GM03348 (cell line): ENCODE results near the gene MED15.
A peak's percentile ranks its signal among the peaks of the same experiment; 100 is the strongest.
"Not testable (repeated sequence)": the region's sequence is repeated elsewhere in the genome, so short reads cannot be mapped to it uniquely, and the experiment has no call there.

Experiments
- DNase-seq: peaks from one replicate; pipeline ENCODE4 v3.0.0; 2012; ENCODE audit warnings: low spot score

Gene MED15

GRCh38 chr22:20507253-20508066 lies at the start of gene MED15:
Gene MED15 (plus strand): TSS chr22:20507610. CDS start chr22:20507679, 69 bp downstream.
- DNase-seq = peak; percentile 91

DNA sequence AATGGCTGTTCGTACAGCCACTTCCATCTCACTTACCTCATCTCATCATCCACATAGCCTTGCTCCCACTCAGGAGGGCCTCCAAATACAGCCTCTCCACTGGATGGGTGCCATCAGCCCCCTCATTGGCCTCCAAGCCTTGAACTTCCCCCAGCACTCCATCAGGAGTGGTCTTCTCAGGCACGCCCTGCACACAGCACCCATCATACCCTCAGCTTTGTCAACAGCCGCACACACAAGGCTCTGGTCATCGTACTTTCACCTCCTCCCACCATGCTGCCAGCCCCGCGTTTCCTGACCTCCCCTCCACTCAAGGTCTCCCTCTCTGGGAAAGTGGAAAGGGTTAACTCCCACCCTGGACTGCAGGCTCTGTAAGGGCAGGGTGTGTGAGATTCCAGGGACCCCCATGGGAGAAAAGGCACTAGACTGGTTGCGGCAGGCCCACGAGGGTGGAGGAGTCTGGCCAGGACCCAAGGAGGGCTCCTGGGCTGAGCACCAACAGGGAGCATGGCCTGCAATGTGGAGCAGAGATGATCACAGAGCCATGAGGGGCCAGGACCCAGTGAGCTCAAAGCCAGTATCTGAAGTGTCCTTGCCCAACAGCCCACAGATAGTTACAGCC lies 48.8 kb upstream of the MED15 start:
- no peak for DNase-seq

- DNase-seq = no peak
Measured at GRCh38 chr22:20459152-20459542, 48.3 kb upstream of the MED15 start.

DNA sequence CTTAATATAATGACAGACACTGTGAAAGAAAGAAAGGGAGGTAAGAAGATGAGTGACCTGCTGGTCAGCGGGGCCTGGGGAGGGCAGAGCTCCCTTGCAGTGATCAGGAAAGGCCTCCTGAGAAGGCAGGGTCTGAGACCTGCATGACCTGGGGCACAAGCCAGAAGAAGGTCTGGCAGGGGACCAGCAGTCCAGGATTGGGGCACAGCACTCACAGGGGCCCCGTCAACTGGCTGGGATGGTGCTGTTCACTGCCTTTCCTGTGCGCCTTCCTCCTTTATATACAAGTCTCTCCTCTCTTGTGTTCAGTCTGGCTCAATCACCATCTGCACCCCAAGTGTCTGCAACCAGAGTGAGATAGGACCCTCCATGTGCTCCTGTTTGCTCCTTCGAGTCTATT lies 47.5 kb upstream of the MED15 start:
- no peak for DNase-seq

DNA sequence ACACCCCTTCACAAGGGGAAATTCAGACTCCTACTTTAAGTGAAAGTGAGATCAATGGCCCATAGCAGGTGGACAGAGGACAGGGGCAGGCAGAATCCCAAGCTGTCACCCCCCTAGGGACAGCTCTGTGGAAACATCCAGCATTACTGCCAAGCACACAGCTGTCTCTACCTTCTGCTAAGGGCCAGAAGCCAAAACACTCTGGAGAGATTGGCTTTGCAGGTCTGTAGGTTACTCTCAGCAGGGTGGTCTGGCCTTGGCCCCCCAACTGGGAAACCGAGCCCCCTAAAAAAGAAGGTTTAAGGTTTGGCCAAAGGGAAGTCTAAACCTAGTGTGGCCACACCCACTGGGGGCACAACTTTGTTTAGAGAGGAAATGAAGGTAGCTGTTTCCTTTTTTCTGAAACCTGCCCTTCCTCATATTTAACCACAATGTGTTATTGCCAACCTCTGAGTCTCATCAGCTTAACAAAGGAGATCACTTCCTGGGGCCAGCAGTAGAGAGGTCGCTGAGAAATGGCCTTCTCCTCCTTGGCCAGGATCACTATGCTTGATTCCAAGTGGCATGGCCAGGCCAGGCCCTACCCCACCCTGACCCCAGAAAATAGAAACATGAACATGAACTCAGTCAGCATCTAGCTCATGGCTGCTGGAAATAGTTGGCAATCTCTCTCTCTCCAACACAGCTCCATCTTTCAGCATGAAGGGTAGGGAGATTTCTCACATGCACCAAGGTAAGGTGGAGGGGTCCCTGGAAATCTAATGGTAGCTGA lies 43.9 kb upstream of the MED15 start:
- no peak for DNase-seq

DNA sequence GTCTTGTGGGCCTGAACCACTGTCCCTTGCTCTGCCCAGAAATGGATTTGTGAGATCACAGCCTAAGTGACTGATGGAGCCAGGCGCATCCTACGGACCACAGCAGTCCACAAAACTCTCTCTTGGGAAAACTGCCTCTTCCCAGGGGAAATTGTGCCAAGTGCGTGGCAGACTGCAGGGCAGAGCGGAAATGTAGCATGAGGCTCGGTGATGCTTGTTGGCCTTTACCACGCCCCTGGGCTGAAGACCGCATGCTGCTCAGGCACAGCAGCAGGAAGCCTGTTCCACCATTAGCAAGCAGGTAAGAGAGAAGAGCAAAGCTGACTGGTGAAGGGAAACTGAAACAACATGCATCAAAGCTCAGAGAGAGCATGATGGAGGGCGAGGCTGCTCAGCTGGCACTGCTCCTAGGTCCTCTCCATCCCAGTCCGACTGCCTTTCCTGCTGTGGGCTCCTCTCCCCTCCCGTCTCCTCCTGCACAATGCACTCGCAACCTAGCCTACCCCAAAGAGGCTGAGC lies 43.3 kb upstream of the MED15 start:
- DNase-seq = no peak

- no peak for DNase-seq
Measured at GRCh38 chr22:20464912-20465758, 42.3 kb upstream of the MED15 start.

GRCh38 chr22:20465759-20466077 lies 41.7 kb upstream of the MED15 start:
- no peak for DNase-seq

DNA sequence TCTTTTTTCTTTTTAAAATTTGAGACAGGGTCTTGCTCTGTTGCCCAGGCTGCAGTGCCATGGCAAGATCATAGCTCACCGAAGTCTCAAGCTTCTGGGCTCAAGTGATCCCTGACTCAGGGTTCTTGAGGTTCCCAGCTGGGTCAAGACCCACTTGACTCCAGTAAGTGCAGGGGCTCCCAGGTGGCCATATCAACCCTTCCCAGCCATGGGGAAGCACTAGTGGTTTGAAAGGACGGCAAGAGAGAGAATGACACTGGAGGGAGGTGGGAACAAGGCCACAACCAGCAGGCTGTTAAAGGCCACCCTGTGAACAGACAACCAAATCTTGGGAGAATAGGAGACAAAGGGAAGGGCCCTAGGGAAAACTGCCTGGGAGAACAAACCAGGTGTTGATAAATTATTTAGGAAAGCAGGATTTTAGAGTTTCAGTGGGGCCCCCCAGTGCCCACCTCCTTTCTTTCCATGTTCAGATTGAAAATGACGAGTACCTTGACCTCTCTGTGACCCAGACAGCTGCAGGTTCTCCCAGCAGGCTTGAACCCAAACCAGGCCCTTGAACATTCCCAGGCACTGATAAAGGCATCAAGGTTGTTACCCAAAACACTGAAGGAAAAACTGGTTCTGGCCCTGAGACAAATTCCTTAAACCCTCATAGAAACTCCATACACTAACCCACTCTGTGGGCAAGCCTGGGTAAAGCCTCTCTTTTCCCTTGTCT lies 40.6 kb upstream of the MED15 start:
- DNase-seq = no peak

DNA sequence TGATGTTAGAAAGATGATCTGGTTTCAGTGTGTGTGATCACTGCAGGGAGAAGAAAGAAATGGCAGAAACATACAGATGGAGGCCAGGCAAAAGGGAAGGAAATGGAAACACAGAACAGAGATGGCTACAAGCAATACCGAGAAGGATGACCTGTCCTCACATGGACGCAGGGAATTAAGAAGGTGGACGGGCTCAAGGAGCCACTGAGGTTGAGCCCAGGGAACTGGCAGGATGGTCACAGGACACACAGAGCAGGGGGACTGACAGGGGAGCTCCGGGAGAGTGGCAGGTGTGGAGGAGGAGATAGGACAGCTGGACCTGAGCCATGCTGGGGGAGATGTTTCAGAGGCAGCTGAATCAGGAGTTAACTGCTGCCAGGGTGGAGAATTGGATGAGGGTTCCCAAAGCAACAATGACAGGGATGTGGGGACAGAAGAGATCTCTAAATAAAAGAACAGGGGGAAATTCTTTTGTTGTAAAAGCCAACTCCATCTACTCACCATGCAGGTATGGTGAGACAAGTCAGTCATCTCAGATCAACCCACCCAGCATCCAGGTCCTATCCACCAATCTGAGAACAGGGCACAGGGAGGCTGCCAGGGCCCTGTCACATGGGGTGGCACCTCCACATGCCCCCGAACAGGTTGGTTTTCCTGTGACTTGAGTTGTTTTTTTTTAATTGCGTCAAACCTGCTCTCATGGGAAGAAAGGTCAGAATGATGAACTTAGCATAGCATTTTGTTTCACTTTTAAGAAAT lies 38.1 kb upstream of the MED15 start:
- no peak for DNase-seq

GRCh38 chr22:20470525-20470924 lies 36.9 kb upstream of the MED15 start:
- not testable (repeated sequence) for DNase-seq

DNA sequence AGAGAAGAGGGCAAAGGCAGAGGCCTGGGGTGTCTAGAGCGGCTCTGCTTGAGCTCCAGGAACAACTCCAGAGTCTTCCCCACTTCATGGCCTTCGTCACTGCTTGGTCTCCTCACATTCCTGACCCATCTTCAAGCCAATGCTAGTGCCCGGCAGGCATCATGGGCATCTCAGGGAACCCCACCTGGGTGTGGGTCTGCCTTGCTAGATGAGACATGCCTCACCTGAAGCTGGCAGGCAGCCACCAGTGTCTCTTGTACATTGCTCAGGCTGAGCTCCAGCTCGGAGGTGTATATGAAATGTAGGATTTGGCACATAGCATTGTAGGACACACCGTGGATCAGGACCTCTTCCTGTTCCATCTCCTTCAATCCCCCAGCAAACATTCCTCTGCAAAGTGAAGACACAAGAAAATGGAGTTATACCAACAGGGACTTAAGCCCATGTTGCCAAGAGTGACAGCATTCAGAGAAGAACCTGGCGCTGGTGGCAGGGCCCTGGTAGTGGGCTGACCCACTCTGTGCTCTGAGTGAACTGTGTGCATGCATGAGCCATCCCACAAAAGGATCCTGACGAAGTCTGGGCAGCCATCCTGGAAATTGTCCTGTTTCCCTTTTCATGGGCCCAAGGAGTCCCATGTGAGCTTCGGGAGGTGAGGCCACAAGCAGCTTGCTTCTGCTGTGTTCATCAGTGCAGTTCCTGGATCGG lies 36.1 kb upstream of the MED15 start:
- no peak for DNase-seq

GRCh38 chr22:20472629-20473442 lies 34.6 kb upstream of the MED15 start:
- DNase-seq = no peak

DNA sequence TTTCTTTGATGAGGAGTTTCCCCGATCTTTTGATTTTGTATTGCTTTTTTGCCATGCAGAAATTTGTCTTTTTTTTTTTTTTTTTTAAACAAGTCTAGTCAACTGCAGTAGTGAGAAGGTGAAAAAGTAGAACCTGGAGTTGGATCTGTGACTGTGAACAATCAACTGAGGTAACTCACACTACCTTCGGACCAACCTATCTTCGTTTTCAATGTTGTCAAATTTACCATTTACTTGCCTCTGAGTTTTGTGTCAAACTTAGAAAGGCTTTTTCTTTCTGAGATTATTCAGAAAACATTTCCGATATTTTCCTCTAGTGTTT lies 32.3 kb upstream of the MED15 start:
- DNase-seq = no peak

GRCh38 chr22:20475569-20475968 lies 31.8 kb upstream of the MED15 start:
- DNase-seq = not testable (repeated sequence)

- DNase-seq = not testable (repeated sequence)
Measured at GRCh38 chr22:20478059-20478458, 29.4 kb upstream of the MED15 start.

- no peak for DNase-seq
Measured at GRCh38 chr22:20479612-20480196, 27.7 kb upstream of the MED15 start.

- not testable (repeated sequence) for DNase-seq
Measured at GRCh38 chr22:20483143-20483506, 24.3 kb upstream of the MED15 start.

- no peak for DNase-seq
Measured at GRCh38 chr22:20483771-20484170, 23.6 kb upstream of the MED15 start.
